Stimulated activated CD4-positive, alpha-beta T cell treated with anti-CD3 and anti-CD28 coated beads, Interleukin-1b, Interleukin-23, amount 100 ng/mL, for 48 hours (primary cell): Measurements from ENCODE around the gene KRTAP4-7.
"Not testable (repeated sequence)": the region's sequence is repeated elsewhere in the genome, so short reads cannot be mapped to it uniquely, and the experiment has no call there.

Source experiments
- DNase-seq: peaks from one replicate; pipeline ENCODE4 v3.0.0-alpha.2; 2020

Gene KRTAP4-7

GRCh38 chr17:41116297-41116696 is 32.3 kb downstream of the KRTAP4-7 start:
- DNase-seq: no peak

- not testable (repeated sequence) for DNase-seq
Observed at GRCh38 chr17:41117846-41118386, 34.0 kb downstream of the KRTAP4-7 start, which contains the start of gene KRTAP4-11. KRTAP4-11 (minus strand) TSS chr17:41118373; CDS start chr17:41118315, 58 bp downstream.

GRCh38 chr17:41118721-41119120 is 34.8 kb downstream of the KRTAP4-7 start:
- DNase-seq: no peak

- DNase-seq: not testable (repeated sequence)
Observed at GRCh38 chr17:41119696-41120690, 36.0 kb downstream of the KRTAP4-7 start.

- no peak for DNase-seq
Observed at GRCh38 chr17:41121742-41122141, 37.8 kb downstream of the KRTAP4-7 start.

GRCh38 chr17:41123292-41123990 is 39.5 kb downstream of the KRTAP4-7 start:
- not testable (repeated sequence) for DNase-seq

- not testable (repeated sequence) for DNase-seq
Observed at GRCh38 chr17:41123991-41124371, 40.0 kb downstream of the KRTAP4-7 start, which contains the start of gene KRTAP4-12. KRTAP4-12 (minus strand) TSS chr17:41124182; CDS start chr17:41124122, 60 bp downstream.

GRCh38 chr17:41125064-41125463 is 41.1 kb downstream of the KRTAP4-7 start:
- DNase-seq: no peak

GRCh38 chr17:41126412-41126811 is 42.5 kb downstream of the KRTAP4-7 start:
- no peak for DNase-seq

GRCh38 chr17:41127371-41127770 is 43.4 kb downstream of the KRTAP4-7 start:
- no peak for DNase-seq

- no peak for DNase-seq
Observed at GRCh38 chr17:41131979-41132378, 48.0 kb downstream of the KRTAP4-7 start.

GRCh38 chr17:41133880-41134735 is 50.2 kb downstream of the KRTAP4-7 start:
- no peak for DNase-seq
